Body of pancreas (tissue), 4 donors: ENCODE results near the gene PLLP. TPM values are rescaled to one million over a fixed set of nuclear protein-coding genes. Genes with fewer than 3 reads are reported as not detected.

Experiments
- ATAC-seq: fragments of 150-250 bp; one replicate; pipeline ENCODE4 v1.9.1; 2016
- DNase-seq, 4 donors: peaks; one replicate each; pipeline ENCODE4 v3.0.0-alpha.2; 2019
- H3K27ac ChIP-seq, 4 donors: fragments of 200-600 bp; sonication (generic); 1 replicate in 3 of 4; 2 replicates in 1 of 4; pipeline versions ENCODE4 v1.5.1 to v1.6.1; 2016 to 2019; ENCODE audit warnings: mild to moderate bottlenecking in 1 of 4, mixed read lengths in 1 of 4, moderate library complexity in 1 of 4
- H3K27me3 ChIP-seq, 2 donors: fragments of 200-600 bp; sonication (generic); one replicate each; pipeline ENCODE4 v1.6.0; 2016; ENCODE audit warnings: mild to moderate bottlenecking in 1 of 2
- H3K36me3 ChIP-seq, 2 donors: fragments of 200-600 bp; sonication (generic); replicated peaks in 1 of 2; 2 replicates each; pipeline ENCODE4 v1.5.1; 2016; ENCODE audit warnings: low read depth in 2 of 2; ENCODE audit not compliant: insufficient read depth in 1 of 2
- H3K4me1 ChIP-seq: fragments of 200-600 bp; sonication (generic); one replicate; pipeline ENCODE4 v1.6.0; 2016
- H3K4me3 ChIP-seq, 2 donors: fragments of 200-600 bp; sonication (generic); 1 replicate in 1 of 2; 2 replicates in 1 of 2; pipeline ENCODE4 v1.5.1; 2016 to 2019
- H3K9me3 ChIP-seq, 3 donors: fragments of 200-600 bp; sonication (generic); 1 replicate in 2 of 3; 2 replicates in 1 of 3; pipeline ENCODE4 v1.5.1; 2016
- POLR2A ChIP-seq, 3 donors: fragments of 450-650 bp; IDR thresholded peaks; one replicate each; pipeline ENCODE4 v1.6.1; 2016; ENCODE audit warnings: antibody characterized with exemption in 3 of 3, mild to moderate bottlenecking in 2 of 3
- WGBS, 2 donors: methylation state at CpG; one replicate each; pipeline ENCODE4 v1.1.5; 2017; 5-methylcytosine and 5-hydroxymethylcytosine counted together
- intact Hi-C: fragments of 100-400 bp; cut with DNase I; formaldehyde crosslinking; loops from one replicate; pipeline ENCODE4 v1.15.1; 2023
- total RNA-seq, 2 donors: library from RNA; depleted of rRNA; stranded (reverse); fragments of >200 nt; gene quantifications; one replicate each; pipeline ENCODE4 v1.1.0, GENCODE V29; 2016
- TF ChIP-seq, protein P1 (sequence below), 7 experiments: fragments of 450-650 bp in 4 of 7; fragments of 200-600 bp in 3 of 7; sonication (generic) in 3 of 7; IDR thresholded peaks; one replicate each; pipeline ENCODE4 v1.5.1; 2016 to 2019; ENCODE audit warnings: antibody characterized with exemption in 7 of 7

Gene PLLP
- total RNA-seq, 2 donors from 2014 or later: 32.9 to 43.2 TPM

DNA sequence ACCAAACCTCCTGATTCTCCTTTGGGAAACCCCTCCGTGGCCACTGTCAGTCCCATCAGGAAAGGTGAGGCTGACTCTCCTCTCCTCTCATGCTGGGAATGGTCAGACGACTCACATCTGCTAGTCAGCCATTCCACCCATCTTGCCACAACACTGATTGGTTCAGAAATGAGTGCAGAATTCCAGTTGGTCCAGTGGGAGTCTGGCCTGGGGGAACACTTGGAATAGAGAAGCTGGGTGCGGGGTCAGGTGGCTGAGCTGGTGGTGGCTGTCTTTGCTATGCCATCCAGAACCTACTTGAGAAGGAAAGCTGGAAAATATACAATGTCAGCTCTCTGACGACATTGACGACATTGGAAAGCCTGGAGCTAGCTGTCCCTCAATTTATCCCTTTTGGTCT lies 23.6 kb upstream of the PLLP start:
- H3K9me3 ChIP-seq: no peaks in the 10 kb centered on the region
- ATAC-seq (no peak), DNase-seq (no peak)
- intact Hi-C loops: no loop called here
- TF ChIP-seq, protein P1, sequence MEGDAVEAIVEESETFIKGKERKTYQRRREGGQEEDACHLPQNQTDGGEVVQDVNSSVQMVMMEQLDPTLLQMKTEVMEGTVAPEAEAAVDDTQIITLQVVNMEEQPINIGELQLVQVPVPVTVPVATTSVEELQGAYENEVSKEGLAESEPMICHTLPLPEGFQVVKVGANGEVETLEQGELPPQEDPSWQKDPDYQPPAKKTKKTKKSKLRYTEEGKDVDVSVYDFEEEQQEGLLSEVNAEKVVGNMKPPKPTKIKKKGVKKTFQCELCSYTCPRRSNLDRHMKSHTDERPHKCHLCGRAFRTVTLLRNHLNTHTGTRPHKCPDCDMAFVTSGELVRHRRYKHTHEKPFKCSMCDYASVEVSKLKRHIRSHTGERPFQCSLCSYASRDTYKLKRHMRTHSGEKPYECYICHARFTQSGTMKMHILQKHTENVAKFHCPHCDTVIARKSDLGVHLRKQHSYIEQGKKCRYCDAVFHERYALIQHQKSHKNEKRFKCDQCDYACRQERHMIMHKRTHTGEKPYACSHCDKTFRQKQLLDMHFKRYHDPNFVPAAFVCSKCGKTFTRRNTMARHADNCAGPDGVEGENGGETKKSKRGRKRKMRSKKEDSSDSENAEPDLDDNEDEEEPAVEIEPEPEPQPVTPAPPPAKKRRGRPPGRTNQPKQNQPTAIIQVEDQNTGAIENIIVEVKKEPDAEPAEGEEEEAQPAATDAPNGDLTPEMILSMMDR (IDR thresholded peaks at IDR 0.05): no peak
- TF ChIP-seq POLR2A (IDR thresholded peaks at IDR 0.05): no peak
- no peaks in the 10 kb centered on the region for H3K36me3 ChIP-seq
- peaks cover 22% of the 10 kb centered on the region for H3K4me1 ChIP-seq
- H3K27me3 ChIP-seq: no peaks in the 10 kb centered on the region
- no peak overlapping the region for H3K4me3 ChIP-seq
- WGBS, 2 donors: 58% methylated on average over 5 of the region's 5 CpGs
- H3K27ac ChIP-seq: no peak overlapping the region

DNA sequence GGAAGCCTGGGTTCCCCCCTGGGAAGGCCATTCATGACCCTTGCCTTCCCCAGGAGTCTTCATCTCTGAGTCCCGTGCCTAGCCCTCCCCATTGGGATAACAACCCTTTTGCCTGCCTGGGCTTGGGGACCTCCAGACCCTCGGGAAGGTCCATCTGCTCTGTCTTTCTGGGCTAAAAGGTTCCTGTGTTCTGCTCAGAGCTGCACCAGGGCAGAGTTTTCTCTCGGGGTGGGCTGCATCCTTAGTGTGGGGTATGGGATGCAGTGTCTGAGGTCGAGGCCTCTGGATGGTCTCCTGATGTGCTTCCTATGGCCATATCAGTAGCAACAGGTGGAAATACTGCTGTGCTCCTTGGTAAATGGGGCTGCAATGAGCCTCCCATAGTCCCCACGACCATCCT lies 22.9 kb upstream of the PLLP start:
- ATAC-seq: no peak
- Histone ChIP-seq H3K9me3 (no peaks in the 10 kb centered on the region), H3K27me3 (no peaks in the 10 kb centered on the region), H3K27ac (no peak overlapping the region), H3K4me1 (peaks cover 22% of the 10 kb centered on the region), H3K36me3 (no peaks in the 10 kb centered on the region), H3K4me3 (no peak overlapping the region)
- 44 to 54% methylated on average over 3 to 5 of the region's 5 CpGs for WGBS, 2 donors
- no peak for DNase-seq
- intact Hi-C loops: no loop called here
- TF ChIP-seq POLR2A (IDR thresholded peaks at IDR 0.05): no peak
- TF ChIP-seq, protein P1 (IDR thresholded peaks at IDR 0.05): no peak

DNA sequence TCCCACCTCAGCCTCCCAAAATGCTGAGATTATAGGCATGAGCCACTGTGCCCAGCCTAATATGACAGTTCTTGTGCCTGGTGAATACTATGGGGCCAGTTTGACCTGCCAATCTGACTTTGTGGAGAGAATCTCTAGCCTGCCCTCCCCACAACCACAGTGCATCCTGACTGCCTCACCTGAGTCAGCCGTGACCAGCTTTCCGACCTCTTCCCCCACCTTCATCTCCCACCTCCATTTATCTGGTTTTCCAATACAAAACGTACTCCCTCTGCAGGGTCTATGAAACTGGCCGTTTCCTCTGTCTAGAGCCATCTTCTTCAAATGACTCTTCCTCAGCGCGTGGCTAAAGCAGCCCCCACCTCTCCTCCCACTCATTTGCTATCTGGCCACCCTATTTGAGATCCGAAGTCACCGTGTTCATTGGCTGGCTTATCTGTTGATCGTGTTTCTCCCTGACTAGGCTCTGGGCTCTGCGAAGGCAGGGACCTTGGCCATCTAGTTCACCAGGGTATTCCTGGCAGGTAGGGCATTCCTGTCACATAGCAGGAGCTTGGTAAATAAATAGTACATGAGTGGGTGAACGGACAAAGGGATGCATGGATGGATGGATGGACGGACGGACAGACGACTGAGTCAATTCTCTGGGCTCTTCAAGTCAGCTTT lies 22.3 kb upstream of the PLLP start:
- intact Hi-C loops: no loop called here

DNA sequence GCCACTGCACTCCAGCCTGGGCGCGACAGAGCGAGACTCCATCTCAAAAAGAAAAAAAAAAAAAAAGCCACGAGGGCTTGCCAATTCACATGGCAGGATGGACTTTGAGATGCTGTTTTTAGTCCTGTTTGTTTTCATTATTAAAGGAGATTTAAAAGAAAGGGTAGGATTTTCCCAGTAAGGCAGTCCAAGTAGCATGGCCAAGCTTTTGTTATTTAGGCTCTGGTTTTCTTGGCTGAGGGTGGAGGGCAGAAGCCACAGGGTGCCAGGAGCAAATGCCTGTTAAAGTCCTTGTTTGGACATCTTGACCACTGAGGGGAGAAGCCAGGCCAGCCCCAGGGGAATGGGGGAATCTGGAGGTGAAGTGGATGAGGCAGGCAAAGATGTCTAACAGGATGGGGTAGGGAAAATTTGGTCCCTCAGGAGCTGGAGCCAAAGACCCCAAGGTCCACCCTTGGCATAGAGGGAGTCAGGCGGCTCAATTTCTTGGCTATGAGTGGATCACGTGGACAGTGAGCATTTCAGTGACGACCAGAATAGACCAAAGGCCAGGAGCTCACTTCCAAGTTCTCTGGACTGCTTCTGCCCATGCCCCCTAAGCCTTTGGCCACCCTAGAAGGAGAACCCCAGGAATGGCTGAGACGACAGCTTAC lies 20.8 kb upstream of the PLLP start:
- peak overlapping the region in 3 of 4 donors; percentile 68 to 78 (median 74) for H3K27ac ChIP-seq
- TF ChIP-seq POLR2A (IDR thresholded peaks at IDR 0.05): no peak
- TF ChIP-seq, protein P1 (IDR thresholded peaks at IDR 0.05): no peak
- intact Hi-C loops: no loop called here

More for the DNA sequence above, 22.3 kb upstream of the PLLP start:
- Histone ChIP-seq H3K27me3 (no peaks in the 10 kb centered on the region), H3K27ac (no peak overlapping the region), H3K9me3 (no peaks in the 10 kb centered on the region), H3K36me3 (no peaks in the 10 kb centered on the region), H3K4me3 (no peak overlapping the region), H3K4me1 (peaks cover 22% of the 10 kb centered on the region)
- TF ChIP-seq, protein P1 (IDR thresholded peaks at IDR 0.05): no peak
- TF ChIP-seq POLR2A (IDR thresholded peaks at IDR 0.05): no peak
- 48 to 59% methylated on average over 14 of the region's 14 CpGs for WGBS, 2 donors
- no peak for DNase-seq
- ATAC-seq: no peak

More for the DNA sequence above, 20.8 kb upstream of the PLLP start:
- Histone ChIP-seq H3K36me3 (no peaks in the 10 kb centered on the region), H3K27me3 (no peaks in the 10 kb centered on the region), H3K9me3 (no peaks in the 10 kb centered on the region), H3K4me1 (peaks cover 28% of the 10 kb centered on the region), H3K4me3 (no peak overlapping the region)
- DNase-seq (no peak), ATAC-seq (no peak)
- WGBS, 2 donors: 68 to 69% methylated on average over 8 of the region's 8 CpGs
